HG02763 (cell line): Measurements from ENCODE around the gene COL27A1.
"Not testable (repeated sequence)": the region's sequence is repeated elsewhere in the genome, so short reads cannot be mapped to it uniquely, and the experiment has no call there.

ENCODE experiments used
- ATAC-seq: cut with Tn5 transposase; IDR thresholded peaks from one replicate; pipeline ENCODE4 v1.9.1; 2021; ENCODE audit warnings: mild to moderate bottlenecking, moderate library complexity; ENCODE audit not compliant: unreplicated experiment

COL27A1 gene

DNA sequence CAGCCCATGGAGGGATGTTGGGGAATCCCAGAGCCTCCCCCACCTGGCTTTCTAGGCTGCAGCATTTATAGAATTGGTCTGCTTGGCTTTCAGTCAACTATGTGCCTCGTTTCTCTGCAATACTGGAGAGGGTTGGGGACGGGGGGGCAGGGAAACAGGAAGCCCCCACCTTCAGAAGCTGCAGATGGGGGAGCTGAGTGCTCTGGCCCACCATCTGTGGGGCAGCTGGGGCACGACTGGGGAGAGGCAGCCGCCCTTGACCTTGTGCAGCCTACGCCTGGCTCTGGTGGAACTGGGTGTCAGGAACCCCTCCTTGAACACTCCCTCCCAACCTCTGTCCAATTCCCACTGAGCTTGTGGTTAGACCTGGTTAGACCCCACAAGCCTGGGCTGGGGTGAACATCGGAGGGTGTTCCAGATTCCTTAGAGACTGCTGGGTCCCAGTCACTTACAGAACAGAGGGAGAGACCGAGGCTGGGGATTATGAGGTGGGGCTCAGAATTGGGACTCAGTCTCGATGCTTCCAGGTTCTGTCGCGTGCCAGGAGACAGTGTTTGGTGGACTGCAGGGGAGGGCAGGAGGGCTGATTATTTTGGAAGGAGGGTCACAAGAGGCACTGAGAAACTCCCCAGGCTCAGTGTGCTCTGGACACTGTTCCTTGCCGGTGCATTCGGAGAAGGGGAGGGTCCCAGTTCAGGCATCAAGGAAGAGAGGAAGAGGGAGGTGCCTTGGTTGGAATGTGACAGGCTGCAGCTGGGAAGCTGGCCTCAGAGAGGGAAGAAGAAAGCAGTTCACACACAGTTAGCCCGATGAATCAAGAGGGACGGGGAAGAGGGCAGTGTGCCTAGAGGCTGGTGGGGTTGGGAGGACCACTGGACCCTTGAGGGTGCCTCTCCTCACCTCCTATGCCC lies 25.6 kb downstream of the COL27A1 start:
- no peak for ATAC-seq

DNA sequence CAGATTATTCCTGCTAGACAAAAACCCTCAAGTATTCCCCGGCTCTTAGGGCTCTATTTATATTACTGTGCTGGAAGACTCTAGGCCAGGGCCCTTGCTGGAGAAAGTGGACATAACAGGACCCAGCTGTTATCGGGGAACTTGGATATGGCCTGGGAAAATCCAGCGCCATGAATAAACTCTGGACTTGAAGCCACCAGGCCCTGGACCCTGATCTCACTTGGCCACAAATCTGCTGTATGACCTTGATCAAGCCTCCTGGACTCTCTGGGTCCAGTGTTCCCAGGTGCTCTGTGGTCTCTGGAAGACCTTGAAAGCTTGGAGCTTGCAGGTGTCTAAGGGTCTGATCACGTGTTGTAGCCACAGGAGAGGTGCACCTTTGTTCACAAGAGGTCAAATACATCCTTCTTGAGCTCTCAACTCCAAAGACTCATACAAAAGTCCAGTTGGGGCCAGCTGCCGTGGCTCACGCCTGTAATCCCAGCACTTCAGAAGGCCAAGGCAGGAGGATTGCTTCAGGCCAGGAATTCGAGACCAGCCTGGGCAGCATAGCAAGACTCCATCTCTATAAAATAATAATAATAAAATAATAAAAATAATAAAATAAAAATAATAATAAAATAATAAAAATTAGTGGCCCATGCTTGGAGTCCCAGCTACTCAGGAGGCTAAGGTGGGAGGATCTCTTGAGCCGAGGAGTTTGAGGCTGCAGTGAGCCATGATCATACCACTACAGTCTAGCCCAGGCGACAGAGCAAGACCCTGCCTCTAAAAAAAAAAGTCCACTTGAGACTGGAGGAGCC lies 26.5 kb downstream of the COL27A1 start:
- no peak for ATAC-seq

DNA sequence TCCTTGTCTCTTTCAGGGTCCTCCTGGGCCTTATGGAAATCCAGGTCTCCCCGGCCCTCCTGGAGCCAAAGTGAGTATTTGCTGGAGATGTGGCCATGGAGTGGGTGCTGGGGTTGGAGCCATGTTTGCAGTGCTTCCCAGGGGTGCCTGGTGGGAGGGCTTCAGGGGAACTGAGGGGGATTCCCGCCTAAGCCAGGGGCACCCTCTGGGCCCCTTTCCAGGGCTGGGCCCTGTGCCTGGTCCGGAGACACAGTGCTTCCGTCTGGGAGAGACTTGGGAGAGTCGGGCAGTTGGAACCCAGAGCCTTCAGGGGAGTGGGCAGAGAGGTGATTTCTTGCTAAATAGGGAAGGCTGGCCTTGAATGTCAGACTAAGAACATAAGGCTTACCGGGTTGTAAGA lies 27.7 kb downstream of the COL27A1 start:
- ATAC-seq, result no peak

DNA sequence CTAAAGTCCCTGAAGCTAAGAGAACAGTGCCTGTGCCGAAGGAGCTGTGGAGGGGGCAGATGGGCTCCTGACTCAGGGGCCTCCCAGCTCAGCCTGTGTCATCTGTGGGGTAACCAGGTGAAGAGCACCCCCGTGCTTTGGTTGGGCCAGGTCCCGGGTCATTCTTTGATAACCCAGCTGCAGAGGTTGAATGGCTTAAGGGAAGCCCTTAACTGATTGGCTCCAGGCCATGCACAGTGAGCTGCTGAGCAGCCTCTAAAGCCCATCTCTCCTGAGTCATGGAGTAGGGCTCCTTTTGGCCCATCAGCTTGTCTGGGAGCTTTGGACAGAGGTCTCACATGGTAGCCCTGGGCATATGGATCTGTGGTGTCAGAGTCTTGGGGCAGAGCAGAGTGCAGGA lies 28.7 kb downstream of the COL27A1 start:
- ATAC-seq, result no peak

DNA sequence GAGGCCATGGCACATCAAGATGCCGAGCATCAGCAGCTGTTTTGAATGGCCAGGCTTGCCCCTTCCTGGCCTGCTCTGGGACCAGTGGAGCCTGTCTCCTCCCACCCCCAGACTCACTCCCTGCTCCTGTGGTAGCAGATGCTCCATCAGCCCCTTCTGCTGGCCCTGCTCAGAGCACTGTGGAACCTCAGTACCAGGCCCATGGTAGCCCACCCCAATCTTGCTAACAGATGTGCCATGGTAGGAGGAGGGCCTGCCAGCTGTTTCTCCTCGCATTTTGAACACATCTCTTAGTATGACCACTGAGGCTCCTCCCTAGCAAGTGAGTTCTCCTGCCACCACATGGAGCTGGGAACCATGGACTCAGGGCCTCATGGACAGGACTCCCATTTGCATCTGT lies 29.5 kb downstream of the COL27A1 start:
- ATAC-seq, result no peak

DNA sequence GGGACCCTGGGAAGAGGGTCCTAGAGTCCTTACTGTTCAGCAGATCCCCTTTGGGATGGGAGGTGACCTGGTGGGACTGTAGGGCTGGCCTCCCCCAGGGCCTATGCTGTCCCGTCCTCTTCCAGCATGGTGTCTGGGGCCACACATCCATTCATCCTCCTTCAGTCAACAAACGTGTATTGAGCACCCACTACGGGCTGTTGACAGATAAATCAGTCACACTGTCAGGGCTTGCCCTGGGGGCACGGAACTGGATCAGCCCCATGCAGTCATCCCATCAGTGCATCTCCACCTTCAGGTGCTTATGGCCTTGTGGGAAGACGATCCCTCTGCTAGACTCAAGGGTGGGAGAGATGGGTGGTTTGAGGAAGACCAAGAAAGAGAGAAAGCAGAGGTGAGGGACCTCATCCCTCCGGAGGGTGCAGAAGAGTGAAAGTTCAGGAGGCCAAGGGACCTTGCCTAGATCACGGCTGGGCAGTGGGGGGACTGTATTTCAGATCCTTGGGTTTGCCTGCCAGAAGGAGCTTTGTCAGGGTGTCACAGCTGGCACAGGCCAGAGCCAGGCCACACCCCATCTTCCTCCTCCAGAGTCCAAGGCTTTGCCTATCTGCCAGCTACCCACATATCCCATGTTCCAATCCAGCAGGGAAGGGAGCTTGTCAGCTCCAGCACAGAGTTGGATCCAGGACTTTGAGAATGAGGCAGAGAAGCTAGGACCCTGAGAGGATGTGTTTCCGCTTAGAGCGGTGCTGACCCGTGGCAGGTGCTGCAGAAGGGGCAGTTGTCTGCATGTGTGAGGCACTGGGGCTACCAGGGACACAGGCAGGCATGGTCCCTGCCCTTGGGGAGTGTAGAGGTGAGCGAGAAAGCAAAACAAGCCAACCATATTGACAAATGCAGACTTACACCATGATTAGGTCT lies 30.5 kb downstream of the COL27A1 start:
- no peak for ATAC-seq

DNA sequence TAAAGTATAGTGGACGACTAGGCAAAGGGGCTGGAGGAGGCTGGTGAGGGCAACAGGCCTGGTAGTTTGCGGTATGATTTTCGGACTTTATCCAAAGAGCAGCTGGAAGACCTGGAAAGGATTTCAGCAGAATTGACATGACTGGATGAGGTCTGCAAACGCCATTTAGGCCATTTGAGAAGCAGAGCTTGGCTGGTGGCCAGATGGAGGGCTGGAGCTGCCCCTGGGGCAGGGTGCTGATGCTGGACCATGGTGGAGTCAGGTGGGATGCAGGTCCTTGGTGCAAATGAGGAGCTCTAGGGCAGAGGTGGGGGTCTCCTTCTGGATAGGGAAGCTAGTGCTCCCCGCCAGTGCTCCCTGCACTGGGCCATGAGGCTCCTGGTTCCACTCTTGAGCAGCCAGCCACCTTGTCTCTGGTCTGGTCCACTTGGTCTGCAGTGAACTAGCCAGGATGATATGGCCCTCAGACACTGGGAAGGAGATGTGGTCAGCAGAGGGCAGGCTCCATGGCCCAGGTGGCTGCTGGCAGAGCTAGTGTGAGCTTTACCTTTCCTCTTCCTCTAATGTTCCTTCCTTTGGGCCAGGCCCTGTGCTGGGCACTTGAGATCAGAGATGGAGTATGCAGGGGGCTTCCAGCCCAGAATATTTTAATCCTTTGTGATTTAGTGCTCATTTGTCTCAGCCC lies 31.4 kb downstream of the COL27A1 start:
- ATAC-seq, result no peak

DNA sequence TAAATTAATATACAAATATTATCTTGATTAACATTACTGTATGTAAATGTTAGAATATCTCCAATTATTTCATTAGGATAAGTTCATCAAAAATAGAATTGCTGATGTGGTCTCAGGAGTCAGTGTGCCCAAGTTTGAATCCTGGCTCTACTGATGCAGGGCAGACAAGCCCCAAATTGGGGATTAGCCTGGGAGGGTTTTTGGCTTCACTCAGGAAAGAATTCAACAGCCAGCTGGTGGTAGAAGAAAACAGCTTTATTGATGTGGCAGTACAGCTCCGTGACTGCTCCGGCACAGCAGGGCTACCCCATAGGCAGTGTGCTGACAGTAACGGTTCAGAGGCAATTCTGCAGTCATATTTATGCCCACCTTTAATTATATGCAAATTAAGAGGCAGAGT lies 32.5 kb downstream of the COL27A1 start:
- ATAC-seq, result no peak

DNA sequence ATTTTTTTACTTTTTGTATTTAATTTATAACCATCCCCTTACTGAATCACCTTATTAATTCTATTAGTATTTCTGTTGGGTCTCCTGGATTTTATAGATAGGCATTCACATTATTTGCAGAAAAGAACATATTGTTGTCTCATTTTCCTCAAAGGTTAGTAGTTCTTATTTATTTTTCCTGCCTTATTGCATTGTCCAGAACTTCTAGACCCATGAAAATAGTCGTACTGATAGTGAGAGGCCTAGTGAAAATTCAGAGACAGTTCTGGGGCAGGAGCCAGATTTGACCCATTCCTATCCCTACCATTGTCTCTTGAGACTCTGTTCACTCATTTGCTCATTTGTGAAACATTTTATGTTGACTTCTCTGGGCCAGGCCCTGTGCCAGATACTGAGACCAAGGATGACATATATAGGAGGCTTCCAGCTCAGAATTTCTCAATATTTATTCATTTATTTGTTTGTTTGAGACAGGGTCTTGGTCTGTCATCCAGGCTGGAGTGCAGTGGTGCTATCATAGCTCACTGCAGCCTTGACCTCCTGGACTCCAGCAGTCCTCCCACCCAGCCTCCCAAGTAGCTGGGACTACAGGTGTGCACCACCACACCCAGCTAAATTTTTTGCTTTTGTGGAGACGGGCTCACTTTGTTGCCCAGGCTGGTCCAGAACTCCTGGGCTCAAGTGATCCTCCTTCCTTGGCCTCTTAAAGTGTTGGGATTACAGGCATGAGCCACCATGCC lies 34.7 kb downstream of the COL27A1 start:
- no peak for ATAC-seq

DNA sequence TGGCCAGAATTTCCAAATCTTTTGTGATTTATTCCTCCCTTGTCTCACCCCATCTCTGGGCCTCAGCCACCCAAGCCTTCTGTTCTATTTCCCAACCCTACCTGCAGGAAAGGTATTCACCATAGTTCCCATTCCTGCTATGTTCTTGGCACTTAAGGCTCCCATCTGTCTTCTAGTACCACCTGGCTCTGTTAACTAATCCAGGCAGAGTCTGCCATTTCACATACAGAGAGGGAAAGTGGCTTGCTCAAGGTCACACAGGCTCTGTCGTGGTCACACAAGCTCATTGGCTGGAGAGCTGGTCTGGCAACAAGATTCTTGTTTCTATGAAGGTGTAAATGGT lies 35.2 kb downstream of the COL27A1 start:
- ATAC-seq, result no peak

DNA sequence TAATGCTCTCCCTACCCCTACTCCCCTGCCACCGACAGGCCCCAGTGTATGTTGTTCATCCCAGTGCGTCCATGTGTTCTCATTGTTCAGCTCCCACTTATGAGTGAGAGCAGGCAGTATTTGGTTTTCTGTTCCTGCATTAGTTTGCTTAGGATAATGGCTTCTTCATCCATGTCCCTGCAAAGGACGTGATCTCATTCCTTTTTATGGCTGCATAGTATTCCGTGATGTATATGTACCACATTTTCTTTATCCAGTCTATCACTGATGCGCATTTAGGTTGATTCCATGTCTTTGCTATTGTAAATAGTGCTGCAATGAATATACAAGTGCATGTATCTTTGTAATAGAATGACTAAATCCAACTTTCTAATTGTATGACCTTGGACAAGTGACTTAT lies 36.1 kb downstream of the COL27A1 start:
- ATAC-seq, result not testable (repeated sequence)

DNA sequence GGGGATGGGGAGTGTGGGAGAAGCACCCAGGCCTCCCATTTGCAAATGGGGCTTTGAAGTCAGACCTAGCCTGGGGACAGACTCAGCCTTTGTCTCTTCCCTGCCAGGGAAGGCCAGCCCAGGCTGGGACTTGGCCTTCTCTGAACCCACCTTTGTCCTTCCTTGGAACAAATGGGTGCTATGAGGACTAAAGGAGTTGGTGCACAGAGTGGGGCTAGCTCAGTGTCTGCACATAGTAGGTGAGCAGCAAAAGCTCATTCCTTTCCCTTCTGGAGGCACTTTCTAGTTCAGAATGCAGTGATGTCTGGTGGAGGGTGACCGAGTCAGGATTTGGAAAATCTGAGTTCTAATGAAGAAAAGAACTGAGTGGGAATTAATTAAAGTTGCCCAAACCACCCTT lies 37.2 kb downstream of the COL27A1 start:
- ATAC-seq, result no peak

DNA sequence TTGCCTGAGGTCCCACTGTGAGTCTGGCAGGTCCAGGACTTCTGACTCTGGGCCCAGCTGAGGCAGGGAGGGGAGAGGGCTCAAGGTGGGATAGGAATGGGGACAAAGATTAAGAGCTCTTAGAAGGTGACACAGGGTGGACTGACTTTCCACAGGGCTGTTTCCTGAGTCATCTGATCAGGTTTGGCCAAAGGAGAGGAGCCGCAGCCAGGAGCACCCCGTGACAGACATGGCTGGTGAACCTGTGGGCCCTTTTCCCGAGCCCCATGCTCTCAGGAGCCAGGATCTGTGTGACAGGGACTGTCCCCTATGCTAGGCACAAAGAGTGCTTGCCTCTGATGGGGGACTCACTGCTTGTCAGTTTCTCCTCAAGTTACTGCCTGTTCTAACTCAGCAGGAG lies 37.8 kb downstream of the COL27A1 start:
- no peak for ATAC-seq

DNA sequence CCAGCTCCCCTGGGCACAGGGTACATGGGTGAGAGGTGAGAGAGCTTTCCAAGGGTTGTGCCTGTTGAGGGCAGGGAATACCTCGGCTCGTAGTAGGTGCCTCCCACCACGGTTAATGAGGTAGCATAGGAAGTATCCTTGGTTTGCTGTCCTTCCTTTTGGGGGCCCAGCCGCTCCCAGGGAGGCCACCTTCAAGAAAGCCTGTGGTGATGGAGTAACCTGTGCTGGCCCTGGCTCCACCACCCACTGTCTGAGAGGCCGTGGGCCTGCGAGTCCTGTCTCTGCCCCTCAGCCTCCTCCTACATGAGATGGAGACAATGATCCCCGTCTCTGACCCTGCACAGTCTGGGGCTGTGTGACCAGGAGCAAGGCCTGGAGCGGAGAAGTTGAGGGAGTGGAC lies 40.8 kb downstream of the COL27A1 start:
- ATAC-seq, result no peak

DNA sequence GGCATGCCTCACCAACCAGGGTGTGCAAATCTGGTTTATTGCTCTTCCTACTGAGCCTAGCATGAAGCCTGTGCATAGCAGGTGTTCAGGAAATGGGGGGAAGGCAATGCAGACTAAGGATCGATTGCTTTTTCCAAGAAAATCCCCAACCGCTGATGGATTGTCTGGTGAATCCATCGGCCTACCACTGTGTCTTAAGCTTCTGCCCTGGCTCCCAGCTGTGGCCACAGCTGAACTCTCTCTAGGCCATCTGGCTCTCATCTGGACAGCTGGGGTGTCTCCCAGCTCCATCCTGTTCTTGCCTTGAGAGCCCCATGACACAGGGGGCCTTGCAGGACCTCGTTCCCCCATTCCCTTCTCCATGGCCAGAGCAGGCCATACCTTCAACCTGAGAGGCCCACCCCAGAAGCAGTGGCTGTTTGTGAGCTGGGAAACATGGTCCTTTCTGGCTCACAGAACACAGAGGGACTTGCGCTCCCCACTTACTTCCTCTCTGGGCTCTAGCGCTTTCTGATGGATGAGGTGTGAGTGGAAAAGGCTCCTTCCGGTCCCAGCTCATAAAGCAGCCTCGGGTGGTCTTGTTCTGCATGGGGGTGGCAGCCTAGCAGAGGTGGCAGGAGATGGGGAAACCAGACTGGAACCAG lies 41.8 kb downstream of the COL27A1 start:
- ATAC-seq, result no peak

DNA sequence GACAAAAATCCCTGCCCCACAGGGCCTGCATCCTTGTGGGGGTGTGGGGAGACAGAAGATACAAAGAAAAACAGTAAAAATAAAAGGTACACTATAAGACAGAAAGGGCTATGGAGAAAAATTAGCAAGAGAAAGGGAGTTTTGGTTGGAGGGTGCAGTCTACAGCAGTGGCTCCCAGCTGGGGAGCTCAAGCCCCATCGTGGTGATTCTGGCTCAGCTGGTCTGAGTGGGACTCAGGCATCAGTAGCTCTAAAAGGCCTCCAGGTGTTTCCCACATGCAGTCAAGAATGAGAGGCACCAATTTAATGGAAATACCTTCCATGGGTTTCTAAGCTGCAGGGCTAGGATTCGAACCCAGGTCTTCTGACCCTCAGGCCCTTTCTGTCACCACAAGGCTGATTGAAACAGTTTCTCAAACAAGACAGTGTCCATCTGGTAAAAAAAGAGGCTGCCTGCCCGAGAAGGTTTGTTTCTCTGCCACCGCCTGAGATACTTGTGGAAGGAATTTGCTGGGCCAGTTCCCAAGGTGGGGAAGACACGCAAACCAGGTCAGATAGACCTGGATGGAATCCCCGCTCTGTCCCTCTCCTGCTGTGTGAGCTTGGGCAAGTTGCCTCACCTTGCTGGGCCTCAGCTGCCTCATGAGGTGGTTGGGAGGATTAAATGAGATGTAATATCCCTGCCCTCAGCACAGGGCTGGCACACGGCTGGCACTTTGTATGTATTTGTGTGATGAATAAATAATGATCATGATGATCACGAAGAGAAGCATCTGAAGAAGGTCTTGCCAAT lies 43.1 kb downstream of the COL27A1 start:
- ATAC-seq, result no peak

DNA sequence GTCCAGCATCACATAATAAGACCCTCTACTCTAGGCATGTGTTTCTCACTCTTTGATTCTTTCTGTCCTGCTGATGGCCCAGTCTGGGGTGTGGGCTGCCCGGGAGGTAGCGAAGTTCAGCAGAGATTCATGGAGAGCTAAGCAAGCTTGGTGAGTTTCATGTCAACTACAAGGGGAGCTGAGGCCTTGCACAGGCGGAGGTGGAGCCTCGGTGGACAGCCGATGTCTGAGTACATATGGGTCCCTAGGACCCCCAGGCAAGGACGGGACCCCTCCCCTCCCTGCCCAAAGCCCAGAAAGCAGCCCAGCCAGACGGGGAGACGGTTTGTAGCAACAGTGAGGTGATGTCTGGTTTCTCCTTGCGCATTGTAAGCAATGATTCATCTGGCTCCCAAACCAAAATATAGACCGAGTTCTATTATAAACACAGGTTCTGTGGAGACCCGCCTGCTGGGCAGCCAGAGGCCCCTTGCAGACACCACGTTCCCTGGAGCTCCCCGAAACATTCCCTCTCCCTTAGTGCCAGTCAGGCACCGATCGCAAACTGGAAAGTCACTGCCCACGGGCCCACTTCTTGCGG lies 45.5 kb downstream of the COL27A1 start:
- ATAC-seq, result no peak

DNA sequence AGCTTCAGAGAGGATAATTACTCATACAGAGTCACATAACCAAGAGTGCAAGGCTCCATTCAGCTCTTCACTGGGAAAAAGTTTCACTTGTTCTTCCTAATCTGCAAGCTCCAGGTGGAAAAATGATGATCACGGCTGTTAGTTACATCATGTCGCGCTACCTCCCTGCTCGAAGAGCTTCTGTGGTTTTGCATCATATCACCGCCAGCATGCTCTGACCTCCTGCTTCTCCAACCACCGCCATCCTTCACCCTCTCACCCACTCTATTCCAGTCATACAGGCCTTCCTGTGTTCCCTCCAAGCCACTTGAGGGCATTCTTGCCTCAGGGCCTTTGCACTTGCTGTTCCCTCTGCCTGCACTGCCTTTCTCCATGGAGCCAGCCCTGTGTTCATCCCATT lies 47.1 kb downstream of the COL27A1 start:
- no peak for ATAC-seq
